IPS-18a (cell line): Measurements from ENCODE around the gene CDH4.

ENCODE experiments used
- H3K27ac ChIP-seq: one replicate; pipeline ENCODE4 v1.5.1; 2013; ENCODE audit warnings: low read length
- H3K27me3 ChIP-seq: one replicate; pipeline ENCODE4 v1.6.1; 2013; ENCODE audit warnings: mild to moderate bottlenecking, low read length; ENCODE audit not compliant: control insufficient read depth, insufficient read depth
- H3K36me3 ChIP-seq: one replicate; pipeline ENCODE4 v1.6.1; 2013; ENCODE audit warnings: low read depth, low read length; ENCODE audit not compliant: control insufficient read depth
- H3K4me1 ChIP-seq: one replicate; pipeline ENCODE4 v1.6.1; 2013; ENCODE audit warnings: low read depth, low read length; ENCODE audit not compliant: control insufficient read depth
- H3K4me3 ChIP-seq: one replicate; pipeline ENCODE4 v1.5.1; 2013; ENCODE audit warnings: low read length
- H3K9ac ChIP-seq: one replicate; pipeline ENCODE4 v1.6.1; 2013; ENCODE audit warnings: mild to moderate bottlenecking, low read length, moderate library complexity
- H3K9me3 ChIP-seq: one replicate; pipeline ENCODE4 v1.6.1; 2013; ENCODE audit warnings: low read depth, low read length; ENCODE audit not compliant: control insufficient read depth

The CDH4 gene

DNA sequence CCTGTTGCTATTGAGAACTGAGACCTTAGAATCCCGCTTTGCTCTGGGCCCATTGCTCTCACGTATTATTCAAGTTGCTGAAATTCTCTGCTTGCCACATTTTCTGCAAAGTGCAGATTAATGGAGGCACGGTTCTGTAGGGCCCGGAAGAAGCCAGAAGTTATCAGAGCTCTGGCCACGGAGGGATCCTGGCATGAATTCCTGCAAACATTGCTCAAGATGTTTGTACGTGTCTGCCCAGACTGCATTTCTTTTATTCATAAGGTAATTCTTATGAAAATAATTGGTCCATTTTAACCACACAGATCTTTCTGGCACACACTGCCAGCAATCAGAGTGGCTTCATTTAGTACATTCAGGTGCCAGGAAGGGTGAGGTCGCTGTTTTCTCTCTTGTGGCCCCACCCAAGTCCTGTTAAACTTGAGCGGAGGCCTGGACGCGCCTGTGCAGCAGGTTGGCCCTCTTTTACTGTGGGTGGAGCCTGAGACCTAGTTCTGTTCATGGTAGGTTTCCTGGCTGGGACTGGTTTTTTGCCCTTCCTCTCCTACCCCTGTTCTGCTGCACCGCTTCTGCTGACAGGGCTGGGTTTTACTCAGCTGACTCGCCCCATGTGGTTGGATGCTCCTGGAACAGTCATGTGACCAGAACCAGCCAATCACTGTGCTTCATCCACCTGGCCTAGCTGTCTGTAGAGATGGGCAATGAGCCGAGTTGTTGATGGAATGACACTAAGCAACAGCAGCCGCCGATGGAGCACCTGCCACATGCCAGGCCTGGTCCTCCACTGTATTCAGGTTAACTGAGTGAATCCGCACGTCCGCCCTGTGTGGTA, 230.2 kb downstream of the CDH4 start:
- Histone ChIP-seq H3K27me3 (no peaks in the 10 kb centered on the region), H3K4me3 (no peak overlapping the region), H3K9me3 (no peaks in the 10 kb centered on the region), H3K9ac (no peak overlapping the region), H3K36me3 (no peaks in the 10 kb centered on the region), H3K4me1 (peaks cover 5% of the 10 kb centered on the region), H3K27ac (no peak overlapping the region)

DNA sequence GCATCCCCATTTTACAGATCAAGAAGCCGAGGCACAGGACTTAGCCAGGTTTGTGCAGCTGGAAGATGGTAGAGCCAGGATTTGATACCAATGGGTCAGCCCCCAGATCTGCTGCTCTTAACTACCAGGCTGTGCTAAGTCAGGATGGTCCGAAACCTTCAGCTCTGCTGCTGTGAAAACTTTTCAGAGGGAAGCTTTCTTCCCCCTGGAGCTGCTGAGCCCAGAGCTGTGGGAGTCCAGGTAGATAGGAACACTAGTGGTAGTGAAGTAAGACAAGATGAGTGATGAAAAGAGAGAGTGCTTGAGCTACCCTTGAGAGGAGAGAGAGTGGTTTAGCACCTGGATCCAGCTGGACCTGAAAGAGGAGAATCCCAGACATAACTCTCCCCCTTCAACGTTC, 230.8 kb downstream of the CDH4 start:
- no peak overlapping the region for H3K4me3 ChIP-seq
- peaks cover 7% of the 10 kb centered on the region for H3K4me1 ChIP-seq
- H3K9ac ChIP-seq: no peak overlapping the region
- no peaks in the 10 kb centered on the region for H3K9me3 ChIP-seq
- no peaks in the 10 kb centered on the region for H3K36me3 ChIP-seq
- H3K27ac ChIP-seq: no peak overlapping the region
- no peaks in the 10 kb centered on the region for H3K27me3 ChIP-seq

GRCh38 chr20:61483336-61484067, 231.4 kb downstream of the CDH4 start:
- no peaks in the 10 kb centered on the region for H3K36me3 ChIP-seq
- H3K27ac ChIP-seq: no peak overlapping the region
- H3K4me3 ChIP-seq: no peak overlapping the region
- H3K9ac ChIP-seq: no peak overlapping the region
- no peaks in the 10 kb centered on the region for H3K9me3 ChIP-seq
- H3K4me1 ChIP-seq: peaks cover 7% of the 10 kb centered on the region
- H3K27me3 ChIP-seq: no peaks in the 10 kb centered on the region

DNA sequence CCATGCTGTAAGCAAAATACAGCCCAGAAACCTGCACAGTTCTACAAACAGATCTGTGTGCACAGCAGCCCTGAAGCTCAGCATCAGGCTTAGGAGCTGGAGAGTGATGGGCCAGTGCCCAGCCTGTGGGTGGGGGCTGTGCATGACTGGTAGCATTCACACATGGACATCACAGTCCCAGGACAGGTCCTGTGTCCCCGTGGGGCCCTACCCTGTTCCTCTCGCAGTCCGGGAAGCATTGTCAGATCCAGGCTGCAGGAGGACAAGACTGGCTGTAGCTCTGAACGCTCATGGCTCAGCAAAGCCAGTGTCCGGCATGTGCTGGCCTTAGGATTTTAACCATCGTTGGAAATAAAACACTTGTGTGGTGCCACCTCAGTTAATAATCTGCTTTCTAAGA, 234.1 kb downstream of the CDH4 start:
- Histone ChIP-seq H3K36me3 (no peaks in the 10 kb centered on the region), H3K27me3 (no peaks in the 10 kb centered on the region), H3K9ac (no peak overlapping the region), H3K9me3 (no peaks in the 10 kb centered on the region), H3K27ac (no peak overlapping the region), H3K4me1 (peaks cover 7% of the 10 kb centered on the region), H3K4me3 (no peak overlapping the region)

DNA sequence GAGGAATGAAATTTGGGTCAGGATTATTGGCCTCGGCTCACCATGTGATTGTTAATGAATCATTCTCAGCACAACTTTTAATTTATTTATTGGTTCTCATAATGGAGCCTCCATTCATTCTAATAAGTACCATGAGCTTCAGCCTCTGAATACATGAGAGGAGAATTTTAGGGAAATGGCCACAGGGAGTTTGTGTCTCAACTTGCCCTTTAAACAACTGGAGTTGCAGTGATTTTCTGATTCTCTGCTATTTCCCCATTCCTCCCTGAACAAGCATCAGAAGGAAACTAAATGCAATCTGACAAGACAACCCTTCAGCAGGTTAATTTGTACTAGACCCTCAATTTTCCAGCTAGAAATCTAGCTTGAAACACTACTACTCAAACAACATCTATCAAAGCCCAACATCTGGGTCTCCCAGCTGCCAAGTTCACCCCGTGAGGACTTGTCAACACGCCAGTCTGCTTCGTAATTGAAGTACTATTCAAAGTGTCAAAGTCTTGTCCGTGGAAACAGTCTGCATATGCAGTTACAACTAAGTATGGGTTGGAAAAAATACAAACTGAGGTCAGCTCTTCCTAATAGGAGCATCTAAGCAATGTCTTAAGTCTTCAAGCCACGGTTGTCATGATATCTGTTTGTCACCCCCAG, 235.4 kb downstream of the CDH4 start:
- no peak overlapping the region for H3K4me3 ChIP-seq

DNA sequence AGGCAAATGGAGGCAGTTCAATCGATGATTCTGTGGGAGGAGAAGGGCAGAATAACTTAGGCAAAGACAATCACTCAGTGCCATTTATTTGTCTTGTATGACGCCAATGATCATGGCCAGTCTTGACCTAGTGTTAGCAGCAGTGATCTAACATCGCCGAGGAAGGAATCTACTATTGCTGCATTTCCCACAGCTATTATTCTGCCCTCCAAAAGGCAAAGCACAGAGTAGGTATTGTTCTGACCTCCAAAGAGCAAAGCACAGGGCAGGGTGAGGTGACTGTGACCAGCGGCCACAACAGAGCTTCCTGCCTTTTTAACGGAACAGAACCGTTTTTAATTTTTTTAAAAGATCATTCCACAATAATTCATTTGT, 235.9 kb downstream of the CDH4 start:
- no peaks in the 10 kb centered on the region for H3K27me3 ChIP-seq
- H3K4me3 ChIP-seq: no peak overlapping the region
- H3K4me1 ChIP-seq: peaks cover 7% of the 10 kb centered on the region
- no peaks in the 10 kb centered on the region for H3K9me3 ChIP-seq
- no peak overlapping the region for H3K9ac ChIP-seq
- no peaks in the 10 kb centered on the region for H3K36me3 ChIP-seq
- no peak overlapping the region for H3K27ac ChIP-seq

More for the DNA sequence above, 235.4 kb downstream of the CDH4 start:
- Histone ChIP-seq H3K27ac (no peak overlapping the region), H3K36me3 (no peaks in the 10 kb centered on the region), H3K4me1 (peaks cover 7% of the 10 kb centered on the region), H3K9ac (no peak overlapping the region), H3K9me3 (no peaks in the 10 kb centered on the region), H3K27me3 (no peaks in the 10 kb centered on the region)

DNA sequence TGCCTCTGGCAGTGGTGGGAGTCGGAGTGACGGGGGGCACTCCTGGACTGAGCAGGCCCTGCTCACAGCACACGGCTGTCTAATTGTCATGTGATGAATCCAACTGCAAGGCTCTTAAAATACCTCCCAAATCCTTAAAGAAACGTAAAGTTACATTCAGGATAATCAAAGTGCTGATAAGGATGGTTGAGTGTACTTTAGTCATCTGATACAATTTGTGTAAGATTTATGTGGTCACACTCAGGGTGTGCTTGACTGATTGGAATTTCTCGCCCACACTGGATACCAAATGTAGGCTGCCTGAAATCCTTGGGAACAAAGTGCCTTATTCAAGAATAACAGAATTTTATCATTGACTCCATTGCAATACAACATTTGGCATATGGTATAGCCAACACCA, 238.7 kb downstream of the CDH4 start:
- H3K36me3 ChIP-seq: no peaks in the 10 kb centered on the region
- no peak overlapping the region for H3K9ac ChIP-seq
- no peak overlapping the region for H3K27ac ChIP-seq
- peaks cover 7% of the 10 kb centered on the region for H3K4me1 ChIP-seq
- H3K4me3 ChIP-seq: no peak overlapping the region
- no peaks in the 10 kb centered on the region for H3K9me3 ChIP-seq
- no peaks in the 10 kb centered on the region for H3K27me3 ChIP-seq

GRCh38 chr20:61492065-61492464, 240.0 kb downstream of the CDH4 start:
- Histone ChIP-seq H3K9ac (no peak overlapping the region), H3K4me1 (peaks cover 14% of the 10 kb centered on the region)

DNA sequence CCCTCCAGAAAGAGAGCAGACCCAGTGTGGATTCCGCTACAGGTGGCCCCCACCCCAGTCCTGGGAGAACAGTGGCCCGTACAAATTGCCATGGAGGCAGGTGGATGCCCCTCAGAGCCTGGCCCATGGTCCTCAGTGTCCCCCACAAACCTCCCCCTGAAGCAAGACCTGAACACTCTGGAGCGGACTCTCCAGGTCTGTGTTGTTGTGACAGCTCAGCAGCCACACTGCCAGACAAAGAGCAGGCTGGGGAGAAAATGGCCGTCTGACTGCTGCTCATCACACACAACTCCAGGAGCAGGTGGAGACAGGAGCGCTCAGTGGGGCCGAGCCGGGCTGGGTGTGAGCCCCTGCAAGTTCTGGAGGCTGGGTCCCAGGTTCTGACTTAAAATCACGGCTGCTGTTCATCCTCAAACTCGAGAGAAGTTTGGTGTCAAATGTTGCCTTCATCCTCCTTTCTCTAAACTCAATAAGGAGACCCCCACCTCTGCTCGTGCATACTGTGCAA, 241.8 kb downstream of the CDH4 start:
- Histone ChIP-seq H3K27me3 (no peaks in the 10 kb centered on the region), H3K36me3 (no peaks in the 10 kb centered on the region), H3K27ac (no peak overlapping the region), H3K9me3 (no peaks in the 10 kb centered on the region), H3K4me1 (peaks cover 9% of the 10 kb centered on the region), H3K4me3 (no peak overlapping the region), H3K9ac (no peak overlapping the region)

More at GRCh38 chr20:61492065-61492464, 240.0 kb downstream of the CDH4 start:
- Histone ChIP-seq H3K27ac (no peak overlapping the region), H3K27me3 (no peaks in the 10 kb centered on the region), H3K4me3 (no peak overlapping the region), H3K36me3 (no peaks in the 10 kb centered on the region), H3K9me3 (no peaks in the 10 kb centered on the region)

DNA sequence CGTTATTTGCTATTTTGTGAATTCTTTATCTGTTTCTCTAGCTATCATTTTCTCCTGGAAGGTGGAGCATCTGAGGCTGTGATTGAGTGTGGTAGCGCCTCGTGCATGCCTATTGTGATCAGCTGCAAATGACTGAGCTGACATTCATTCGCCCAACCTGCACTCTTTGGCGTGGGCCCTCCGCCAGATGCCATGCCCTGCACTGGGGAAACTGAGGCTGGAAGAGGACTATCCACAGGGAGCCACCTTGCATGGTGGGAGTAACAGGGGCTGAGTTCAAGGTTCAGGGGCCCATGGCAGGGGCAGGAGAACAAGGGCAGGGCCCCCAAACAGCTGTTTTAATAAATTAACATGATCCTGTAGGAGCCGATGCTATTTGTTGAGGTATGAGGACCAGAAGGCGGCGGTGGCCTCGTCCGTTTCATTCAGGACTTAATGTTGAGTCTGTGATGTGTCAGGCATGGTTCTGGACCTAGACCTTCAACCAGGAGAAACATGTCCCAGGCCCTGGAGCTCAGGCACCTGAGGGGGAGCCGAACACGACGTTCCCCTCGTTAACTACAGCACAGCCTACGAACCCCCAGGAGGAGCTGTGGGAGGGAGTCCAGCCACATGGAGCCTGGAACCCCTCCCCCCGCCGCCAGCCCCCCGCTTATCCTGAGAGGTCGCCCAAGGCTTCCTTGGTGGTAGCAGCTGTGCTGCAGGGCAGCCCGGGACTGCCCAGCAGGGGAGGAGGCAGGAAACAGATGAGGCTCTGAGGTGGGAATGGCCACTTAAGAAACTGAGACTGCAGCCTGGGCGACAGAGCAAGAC, 242.9 kb downstream of the CDH4 start:
- no peak overlapping the region for H3K4me3 ChIP-seq
- no peaks in the 10 kb centered on the region for H3K36me3 ChIP-seq
- H3K4me1 ChIP-seq: peaks cover 9% of the 10 kb centered on the region
- no peak overlapping the region for H3K27ac ChIP-seq
- H3K9ac ChIP-seq: no peak overlapping the region
- H3K27me3 ChIP-seq: no peaks in the 10 kb centered on the region
- no peaks in the 10 kb centered on the region for H3K9me3 ChIP-seq
